ENCODE measurements around the gene GABRB2.

GABRB2 gene

GRCh38 chr5:161410640-161411039, 135.9 kb downstream of the GABRB2 start:
- FAIRE-seq (no peak), DNase-seq (ENCODE audit: insufficient read length, low spot score) (no peak)
- no peak for TF ChIP-seq CTCF (IDR thresholded peaks at IDR 0.05; ENCODE audit: insufficient read depth, missing control alignments)

GRCh38 chr5:161409471-161409870, 137.1 kb downstream of the GABRB2 start:
- DNase-seq (ENCODE audit: insufficient read length, low spot score) (no peak), FAIRE-seq (no peak)
- TF ChIP-seq CTCF (IDR thresholded peaks at IDR 0.05; ENCODE audit: insufficient read depth, missing control alignments): no peak

GRCh38 chr5:161406880-161407279, 139.6 kb downstream of the GABRB2 start:
- FAIRE-seq (no peak), DNase-seq (ENCODE audit: insufficient read length, low spot score) (no peak)
- TF ChIP-seq CTCF (IDR thresholded peaks at IDR 0.05; ENCODE audit: insufficient read depth, missing control alignments): no peak

- TF ChIP-seq CTCF (IDR thresholded peaks at IDR 0.05; ENCODE audit: insufficient read depth, missing control alignments): no peak
- no peak for DNase-seq (ENCODE audit: insufficient read length, low spot score)
- no peak for FAIRE-seq
These were observed 142.5 kb downstream of the GABRB2 start for GRCh38 chr5:161403996-161404395.

- DNase-seq (ENCODE audit: insufficient read length, low spot score) (no peak), FAIRE-seq (no peak)
- no peak for TF ChIP-seq CTCF (IDR thresholded peaks at IDR 0.05; ENCODE audit: insufficient read depth, missing control alignments)
These were observed 143.4 kb downstream of the GABRB2 start for GRCh38 chr5:161403121-161403520.

GRCh38 chr5:161400583-161400982, 145.9 kb downstream of the GABRB2 start:
- DNase-seq (ENCODE audit: insufficient read length, low spot score) (no peak), FAIRE-seq (no peak)
- no peak for TF ChIP-seq CTCF (IDR thresholded peaks at IDR 0.05; ENCODE audit: insufficient read depth, missing control alignments)

GRCh38 chr5:161399996-161400562, 146.4 kb downstream of the GABRB2 start:
- DNase-seq (ENCODE audit: insufficient read length, low spot score) (no peak), FAIRE-seq (no peak)
- no peak for TF ChIP-seq CTCF (IDR thresholded peaks at IDR 0.05; ENCODE audit: insufficient read depth, missing control alignments)
